Measurements from ENCODE around the gene KCNJ16.
A peak's percentile ranks its signal among the peaks of the same experiment; 100 is the strongest.
"Not testable (repeated sequence)": the region's sequence is repeated elsewhere in the genome, so short reads cannot be mapped to it uniquely, and the experiment has no call there.

The KCNJ16 gene

DNA sequence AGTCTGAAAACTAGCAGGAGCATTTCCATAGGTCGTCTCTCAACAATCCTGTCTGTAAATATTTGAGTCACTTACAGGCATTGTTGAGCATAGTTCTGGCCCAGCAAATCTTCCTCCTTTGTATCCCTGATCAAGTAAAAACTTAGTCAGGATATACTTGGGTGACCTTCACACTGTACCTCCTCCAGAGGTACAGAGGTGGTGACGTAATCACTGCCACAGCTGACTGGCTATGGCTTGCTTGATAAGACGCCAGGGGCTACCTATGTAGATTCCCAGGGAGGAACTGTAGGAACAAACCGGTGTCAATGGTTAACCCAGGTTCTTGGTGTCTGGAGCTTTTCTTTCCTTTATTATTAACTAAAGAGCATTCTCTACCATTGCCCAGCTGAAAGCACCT, at the start of gene KCNJ16:
KCNJ16 (plus strand) TSS at position 270 of the 400 bp plus-strand sequence. CDS start 56,863 bp downstream, outside the sequence.
- no peak for DNase-seq

- DNase-seq: no peak
Measured at GRCh38 chr17:70028397-70028796, 46.6 kb upstream of the KCNJ16 start.

GRCh38 chr17:70028978-70029767, 45.9 kb upstream of the KCNJ16 start:
- DNase-seq: no peak

DNA sequence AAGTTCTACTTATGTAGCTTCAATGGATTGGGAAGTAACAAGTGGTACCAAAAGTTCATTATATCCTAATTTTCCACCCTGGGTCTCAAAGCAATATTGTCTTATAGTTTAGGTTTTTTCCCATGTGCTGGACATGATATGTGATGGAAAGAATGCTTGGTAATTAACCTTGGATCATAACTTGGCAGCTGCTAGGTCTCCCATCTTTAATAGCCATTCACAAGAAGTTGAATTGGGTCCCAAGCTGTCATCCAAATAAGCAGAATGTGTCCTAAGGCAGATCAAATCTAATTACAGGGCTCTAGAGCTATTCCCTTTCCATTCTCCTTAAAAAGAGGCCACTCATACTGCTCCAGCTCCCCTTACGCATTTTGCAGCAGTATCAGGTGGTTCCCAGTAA, 44.7 kb upstream of the KCNJ16 start:
- DNase-seq: no peak

DNA sequence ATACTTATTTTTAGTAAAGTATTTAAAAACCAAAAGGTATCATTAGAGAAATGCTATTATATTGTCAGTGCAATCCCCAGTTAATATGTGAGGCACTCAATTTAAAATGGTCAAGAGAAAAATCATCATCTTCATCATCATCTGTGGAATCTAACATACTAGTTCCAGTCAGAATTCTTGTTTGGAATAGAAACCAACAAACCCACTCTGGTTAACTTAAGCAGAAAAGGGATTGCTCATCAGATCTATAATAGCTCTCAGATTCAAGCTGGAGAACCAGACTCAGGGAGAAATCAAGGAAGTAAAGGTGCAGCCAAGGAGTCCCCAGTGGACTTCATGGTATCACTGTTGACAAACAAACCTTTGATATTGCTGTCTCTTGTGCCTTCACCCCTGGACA, 43.7 kb upstream of the KCNJ16 start:
- DNase-seq: no peak

DNA sequence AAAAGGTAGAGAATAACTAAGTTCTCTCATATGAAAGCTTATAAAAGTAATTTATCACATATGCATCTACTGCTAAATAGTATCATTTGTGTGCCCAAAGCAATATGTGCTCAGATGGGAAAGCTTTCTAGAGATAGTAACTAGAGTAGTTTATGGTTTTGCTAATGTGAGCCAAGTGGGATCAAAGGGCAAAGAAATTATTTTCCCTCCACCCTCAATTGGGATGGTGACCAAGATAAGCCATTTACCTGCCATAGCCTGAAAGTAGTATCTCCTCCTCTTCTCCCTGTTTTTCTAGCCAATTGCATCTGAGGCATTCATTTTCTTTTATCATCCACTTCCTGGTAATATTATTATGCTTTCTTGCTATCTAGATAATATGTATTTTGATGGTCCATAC, 41.9 kb upstream of the KCNJ16 start:
- no peak for DNase-seq

GRCh38 chr17:70034158-70034557, 40.9 kb upstream of the KCNJ16 start:
- no peak for DNase-seq

DNA sequence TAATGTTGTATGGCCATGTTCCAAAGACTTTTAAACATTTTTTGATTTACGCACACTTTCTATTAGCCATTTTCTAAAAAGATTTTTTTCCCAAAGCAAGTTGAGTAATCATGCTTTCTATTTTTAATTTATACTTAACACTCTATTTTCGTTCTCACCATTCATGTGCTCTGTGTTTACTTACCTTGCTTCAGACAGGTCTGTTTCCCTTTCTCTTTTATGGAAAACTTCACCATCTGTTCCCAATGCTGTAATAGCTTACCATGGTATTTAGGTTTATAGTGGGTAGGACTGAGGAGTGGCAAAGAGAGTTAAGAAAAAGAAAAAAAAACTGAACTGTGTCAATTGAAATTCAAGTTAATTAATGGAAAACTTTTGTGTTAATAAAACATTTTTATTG, 37.5 kb upstream of the KCNJ16 start:
- no peak for DNase-seq

DNA sequence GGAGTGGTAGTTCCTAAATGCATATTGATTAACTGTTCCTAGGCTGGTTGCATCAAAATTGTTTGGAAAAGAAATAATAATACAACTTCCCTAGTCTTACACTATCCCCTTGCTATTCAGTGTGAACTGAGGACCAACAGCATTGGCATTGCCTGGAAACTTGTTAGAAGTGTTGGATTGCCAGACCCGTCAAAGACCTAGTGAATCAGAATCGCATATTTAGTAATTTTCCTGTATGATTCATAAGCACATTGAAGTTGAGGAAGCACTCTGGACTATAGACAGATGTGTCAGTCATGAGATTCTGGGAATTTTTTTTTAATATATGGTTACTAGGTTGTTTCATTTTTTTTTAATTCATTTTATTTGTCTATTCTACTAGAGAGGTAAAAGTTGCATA, 34.7 kb upstream of the KCNJ16 start:
- DNase-seq: no peak

DNA sequence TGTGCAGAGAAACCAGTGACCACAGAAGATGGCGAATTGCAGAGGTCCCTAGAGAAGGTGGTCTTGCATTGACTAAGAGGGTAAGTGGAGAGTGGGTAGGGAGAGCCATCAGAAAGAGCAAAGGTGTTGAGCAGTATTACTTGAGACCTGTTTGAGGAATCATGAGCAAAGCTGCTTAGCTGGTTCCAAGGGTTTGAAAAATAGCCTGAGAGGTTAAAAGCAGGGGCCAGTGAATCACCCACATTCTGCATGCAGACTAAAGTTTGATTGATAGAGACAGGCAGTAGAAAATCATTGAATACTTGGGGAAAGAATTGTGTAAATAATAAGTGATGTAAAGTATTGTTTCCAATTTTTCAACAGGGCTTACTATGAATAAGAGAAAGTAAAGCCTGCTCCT, 34.0 kb upstream of the KCNJ16 start:
- no peak for DNase-seq

- no peak for DNase-seq
Measured at GRCh38 chr17:70041540-70041939, 33.5 kb upstream of the KCNJ16 start.

DNA sequence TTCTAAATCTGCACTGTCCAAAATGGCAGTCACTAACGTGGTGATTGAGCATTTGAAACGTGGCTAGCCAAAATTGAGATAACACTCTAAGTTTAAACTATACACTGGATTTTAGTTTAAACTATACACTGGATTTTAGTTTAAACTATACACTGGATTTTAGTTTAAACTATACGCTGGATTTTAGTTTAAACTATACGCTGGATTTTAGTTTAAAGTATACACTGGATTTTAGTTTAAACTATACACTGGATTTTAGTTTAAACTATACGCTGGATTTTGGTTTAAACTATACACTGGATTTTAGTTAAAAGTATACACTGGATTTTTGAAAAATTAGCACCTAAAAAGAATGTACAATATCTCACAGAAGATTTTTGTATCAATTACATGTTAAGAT, 29.2 kb upstream of the KCNJ16 start:
- DNase-seq: not testable (repeated sequence)

- DNase-seq: no peak
Measured at GRCh38 chr17:70047619-70048419, 27.2 kb upstream of the KCNJ16 start.

DNA sequence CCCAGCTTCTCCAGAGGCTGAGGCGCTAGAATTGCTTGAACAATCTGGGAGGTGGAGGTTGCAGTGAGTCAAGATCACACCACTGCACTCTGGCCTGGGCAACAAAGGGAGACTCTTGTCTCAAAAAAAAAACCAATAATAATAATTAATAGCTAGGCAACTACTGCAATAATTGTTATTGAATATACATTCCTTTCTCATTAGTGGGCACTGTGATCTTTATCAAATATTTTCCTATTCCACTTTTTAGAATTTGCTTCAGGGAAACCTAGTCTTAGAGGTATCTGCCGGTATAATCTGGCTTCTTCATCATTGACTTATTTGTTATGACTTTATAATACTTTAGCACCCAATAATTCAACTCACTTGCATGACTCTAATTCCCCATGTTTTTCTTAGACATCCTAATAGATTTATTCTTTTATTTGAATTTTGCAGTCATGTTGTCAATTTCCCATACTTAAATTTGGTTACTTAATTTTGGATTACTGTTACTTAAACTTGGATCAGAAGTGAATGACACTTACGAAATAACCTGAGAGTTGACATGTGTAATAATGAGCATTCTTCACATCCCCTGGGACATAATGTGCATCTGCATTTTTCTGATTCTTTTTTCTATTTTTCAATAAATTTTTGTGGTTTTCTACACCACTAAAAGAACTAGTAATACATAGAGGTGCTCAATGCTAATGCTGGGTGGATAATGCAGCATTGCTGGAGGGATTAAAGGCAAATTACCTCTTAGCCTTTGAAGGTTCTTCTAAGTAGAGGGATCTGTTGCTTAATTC, 25.0 kb upstream of the KCNJ16 start:
- no peak for DNase-seq

DNA sequence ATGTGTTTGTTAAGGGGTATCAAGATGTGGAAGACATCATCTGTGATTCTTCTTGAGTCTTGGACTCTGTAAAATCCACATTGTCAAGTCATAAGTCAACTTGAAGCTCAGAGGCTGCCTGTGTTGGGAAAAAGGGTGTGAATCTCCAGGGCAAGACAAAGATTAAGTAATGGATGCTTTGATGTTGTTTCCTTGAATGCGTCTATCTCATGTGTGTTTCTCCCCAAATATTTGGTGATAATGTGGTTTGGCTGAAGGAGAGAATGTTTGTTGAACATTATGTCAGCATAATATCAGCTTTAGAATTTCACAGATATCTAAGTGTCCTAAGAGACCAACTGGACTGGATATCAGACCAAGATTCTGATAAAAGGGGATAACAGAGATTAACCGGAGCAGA, 24.1 kb upstream of the KCNJ16 start:
- DNase-seq: no peak

GRCh38 chr17:70053241-70054234, 21.5 kb upstream of the KCNJ16 start:
- no peak for DNase-seq

GRCh38 chr17:70055000-70055399, 20.0 kb upstream of the KCNJ16 start:
- DNase-seq: no peak

DNA sequence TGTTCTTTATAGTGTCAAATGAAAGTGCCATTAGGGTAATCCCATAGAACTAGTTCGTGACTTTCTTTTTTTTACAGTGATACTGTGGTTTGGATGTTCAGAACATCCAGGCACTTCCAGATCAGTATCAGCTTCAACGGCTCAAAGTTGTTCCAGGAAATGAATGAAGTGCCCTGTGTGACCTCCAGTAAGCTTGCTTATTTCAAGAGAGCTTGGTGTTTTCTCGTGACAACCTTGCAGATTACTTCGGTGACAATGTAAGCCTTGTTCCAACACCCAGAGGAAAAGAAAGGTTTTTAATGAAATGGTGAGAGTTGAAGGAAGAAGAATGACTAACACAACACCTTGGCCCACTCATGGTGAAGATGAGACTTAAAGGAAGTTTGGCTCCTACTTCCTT, 16.0 kb upstream of the KCNJ16 start:
- no peak for DNase-seq

DNA sequence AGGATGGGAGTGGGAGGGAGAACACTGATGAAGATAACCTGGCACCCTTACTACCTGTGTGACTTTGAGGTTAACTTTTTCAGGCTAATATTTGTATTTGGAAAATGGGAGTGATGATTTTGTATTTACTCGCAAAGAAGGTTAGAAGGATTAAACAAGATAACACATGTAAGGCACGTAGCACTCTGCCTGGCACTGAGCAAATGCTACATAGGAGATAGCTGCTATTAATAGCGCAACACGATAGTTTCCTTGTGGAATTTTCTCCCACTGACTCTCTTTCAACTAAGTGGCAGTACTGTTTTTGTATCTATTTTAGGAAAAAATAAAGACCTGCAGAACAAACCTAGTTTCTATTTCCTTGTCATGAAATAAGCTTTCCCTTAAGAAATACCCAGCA, 15.4 kb upstream of the KCNJ16 start:
- DNase-seq: no peak

DNA sequence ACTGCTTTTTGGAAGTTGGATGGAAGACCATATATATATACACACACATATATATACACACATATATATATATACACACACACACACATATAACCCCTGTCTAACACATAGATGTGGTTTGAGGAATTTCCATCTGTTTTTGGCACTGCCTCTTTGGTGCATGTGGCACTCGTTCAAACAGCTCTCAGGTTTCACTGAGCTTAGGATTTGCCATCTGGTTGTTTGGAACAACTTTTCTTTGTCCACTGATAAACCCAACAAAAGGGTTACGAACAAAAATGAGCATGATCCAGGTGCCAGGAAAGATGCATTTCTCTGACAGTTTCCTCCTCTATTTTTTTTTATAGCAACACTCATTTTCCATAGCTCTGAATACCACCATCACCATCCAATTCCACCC, 14.6 kb upstream of the KCNJ16 start:
- DNase-seq: peak; percentile 55

DNA sequence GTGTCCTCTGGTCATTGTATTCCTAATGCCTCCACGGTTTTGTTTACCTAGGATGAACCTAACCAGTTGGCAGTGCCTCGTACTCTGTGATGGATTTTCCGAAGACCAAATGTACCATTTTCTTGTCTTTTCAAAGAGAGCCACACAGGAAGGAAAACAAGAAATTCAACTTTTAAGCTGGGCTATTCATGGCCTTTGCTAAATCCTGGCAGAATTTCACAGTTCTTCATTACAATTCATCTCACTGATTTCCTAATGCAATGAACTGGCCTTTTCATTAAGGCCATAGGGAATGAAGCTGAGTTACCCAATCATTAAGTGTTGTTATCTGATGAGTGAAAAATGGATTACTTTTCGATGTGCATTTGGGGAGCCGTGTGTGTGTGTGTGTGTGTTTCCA, 7.9 kb upstream of the KCNJ16 start:
- DNase-seq: no peak
